HG03521 (cell line): Measurements from ENCODE around the gene CTIF.

Source experiments
- ATAC-seq: cut with Tn5 transposase; IDR thresholded peaks from one replicate; pipeline ENCODE4 v1.9.1; 2021; ENCODE audit warnings: mild to moderate bottlenecking, moderate library complexity; ENCODE audit not compliant: unreplicated experiment

Gene CTIF

DNA sequence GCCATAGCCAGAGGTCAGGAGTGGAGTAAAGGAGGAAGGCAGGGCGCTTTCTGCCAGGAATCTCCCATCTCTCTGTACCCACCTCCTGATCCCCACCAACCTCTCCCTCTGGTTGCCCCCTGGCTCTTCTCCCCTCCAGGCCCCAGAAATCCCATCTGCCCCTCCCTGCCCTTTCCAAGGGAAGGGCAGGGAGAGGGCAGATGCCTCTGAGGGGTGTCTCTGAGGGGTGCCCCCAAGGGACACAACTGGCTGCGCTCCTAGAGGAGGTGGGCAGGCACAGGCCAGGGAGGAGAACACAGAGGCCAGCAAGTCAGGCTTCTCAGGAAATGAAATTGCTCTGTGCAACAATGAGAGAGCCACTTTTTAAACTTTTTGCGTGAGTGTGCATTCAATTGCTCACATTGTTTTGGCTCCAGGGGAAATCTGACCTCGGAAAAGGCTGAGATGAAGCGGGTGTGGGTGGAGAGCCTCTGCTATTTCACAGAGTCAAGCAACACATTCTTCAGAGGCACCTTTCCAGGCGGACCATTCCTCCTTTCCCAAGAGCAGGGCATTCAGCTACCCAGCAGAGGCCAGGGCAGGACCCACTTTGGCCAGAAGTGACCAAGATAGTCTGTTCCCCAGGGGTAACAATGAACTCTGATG is 286.4 kb downstream of the CTIF start:
- no peak for ATAC-seq

DNA sequence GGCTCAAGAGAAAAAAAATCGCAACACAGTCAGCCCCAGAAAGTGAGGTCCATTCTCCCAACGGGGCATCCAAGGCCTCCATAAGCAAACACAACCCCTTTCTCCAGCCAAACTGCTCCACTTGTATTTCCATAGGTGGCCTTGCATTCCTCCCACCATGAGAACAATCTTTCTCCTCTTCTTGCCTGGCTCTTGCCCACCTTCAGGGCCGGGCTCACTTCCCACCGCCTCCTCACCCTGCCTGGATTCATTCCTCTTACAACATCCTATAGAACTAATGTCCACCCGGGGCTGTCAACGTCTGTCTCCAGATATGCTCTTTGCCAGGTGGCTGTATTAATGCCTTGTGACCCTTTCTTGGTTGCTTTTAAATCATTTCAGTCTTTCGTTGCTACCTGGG is 287.4 kb downstream of the CTIF start:
- no peak for ATAC-seq

- no peak for ATAC-seq
Observed at GRCh38 chr18:48826806-48827205, 288.0 kb downstream of the CTIF start.

DNA sequence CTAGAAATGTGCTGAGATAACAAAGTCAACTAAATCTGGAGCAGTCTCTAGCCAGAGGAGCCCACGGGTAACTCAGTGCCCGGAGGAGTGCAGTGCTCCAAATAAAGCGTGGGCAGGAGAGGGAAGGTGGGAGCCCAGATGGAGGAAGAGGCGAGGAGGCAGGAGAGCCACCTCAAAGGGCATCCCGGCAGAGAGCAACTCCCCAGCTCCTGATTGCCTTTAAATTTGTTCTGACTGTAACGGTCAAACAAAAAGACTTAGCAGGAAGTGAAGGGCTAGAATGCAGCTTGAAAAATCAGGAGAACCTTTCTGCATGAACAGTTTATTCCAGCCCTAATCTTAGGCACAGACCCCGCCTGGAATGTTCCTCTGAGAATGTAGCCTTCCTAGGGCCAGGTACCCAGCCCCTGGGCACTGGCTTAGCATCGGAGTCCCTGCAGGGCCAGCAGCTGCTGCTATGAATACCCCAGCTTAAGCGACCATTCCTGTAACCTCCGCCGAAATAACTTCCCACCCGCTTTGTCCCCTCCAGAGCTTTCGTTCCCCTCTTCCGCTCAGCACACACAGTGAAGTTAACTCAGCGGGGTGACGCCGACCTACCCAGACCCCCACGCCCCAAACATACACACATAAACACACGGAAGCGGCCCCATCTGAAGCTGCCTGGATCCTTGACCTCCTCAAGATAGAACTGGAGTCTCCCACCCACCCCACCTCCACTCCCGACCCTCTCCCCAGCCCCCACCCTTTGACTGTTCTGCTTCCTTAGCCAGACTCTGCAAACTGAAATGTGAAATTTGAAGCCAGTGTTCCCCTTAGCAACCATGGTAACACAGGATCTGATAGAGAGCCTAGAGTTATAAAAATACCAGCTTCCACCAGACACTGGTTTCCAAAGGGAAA is 288.7 kb downstream of the CTIF start:
- ATAC-seq: no peak

DNA sequence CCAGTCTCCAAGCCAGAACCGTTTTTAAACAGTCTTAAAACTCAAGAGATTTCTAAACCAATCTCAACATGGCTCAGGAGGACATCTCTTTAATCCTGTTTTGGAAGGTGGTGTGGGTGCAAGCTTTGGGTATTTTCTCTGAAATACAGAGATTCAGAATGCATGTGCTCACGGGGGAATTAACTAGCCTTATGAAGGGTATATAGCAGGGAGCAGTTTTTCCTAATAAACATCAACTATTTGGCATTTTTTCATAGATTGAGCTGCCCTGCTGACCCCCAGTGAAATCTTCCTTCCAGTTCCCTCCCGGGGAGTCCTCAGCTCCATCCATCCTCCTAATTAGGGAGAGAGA is 289.3 kb downstream of the CTIF start:
- no peak for ATAC-seq

DNA sequence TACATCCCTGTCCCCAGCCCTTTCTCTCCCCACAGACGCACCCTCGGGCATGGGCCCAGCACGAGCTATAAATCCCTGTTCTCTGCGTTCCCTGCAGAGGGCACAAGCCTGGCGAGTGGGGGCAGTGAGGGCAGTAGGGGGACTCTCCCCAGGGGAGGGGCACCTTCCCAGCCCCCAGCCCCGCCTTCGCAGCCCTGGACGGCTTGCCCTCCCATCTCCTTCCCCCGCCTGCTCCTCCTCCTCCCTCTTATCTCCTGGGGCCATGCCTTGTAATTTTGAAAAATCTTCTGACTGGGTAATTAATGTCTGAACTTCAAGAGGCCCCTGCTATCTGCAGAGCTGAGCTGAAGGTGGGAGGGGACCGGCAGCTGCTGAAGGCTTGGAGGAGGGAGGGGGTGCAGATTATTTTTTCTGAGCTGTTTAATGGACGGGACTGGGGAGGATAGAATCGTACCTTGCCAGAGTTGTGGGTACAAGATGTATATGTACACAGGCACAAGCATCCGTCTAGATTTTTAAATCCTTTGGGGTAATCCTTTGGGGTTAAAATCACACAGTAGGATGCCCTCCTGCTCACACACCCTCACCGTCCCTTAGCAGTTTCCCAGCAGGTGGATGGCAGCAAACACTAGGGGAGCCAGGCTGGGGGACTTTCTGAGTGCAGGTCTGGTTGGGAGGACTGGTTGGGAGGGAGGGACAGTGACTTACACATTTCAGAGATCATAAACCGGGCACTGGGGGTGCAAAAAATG is 290.0 kb downstream of the CTIF start:
- no peak for ATAC-seq

DNA sequence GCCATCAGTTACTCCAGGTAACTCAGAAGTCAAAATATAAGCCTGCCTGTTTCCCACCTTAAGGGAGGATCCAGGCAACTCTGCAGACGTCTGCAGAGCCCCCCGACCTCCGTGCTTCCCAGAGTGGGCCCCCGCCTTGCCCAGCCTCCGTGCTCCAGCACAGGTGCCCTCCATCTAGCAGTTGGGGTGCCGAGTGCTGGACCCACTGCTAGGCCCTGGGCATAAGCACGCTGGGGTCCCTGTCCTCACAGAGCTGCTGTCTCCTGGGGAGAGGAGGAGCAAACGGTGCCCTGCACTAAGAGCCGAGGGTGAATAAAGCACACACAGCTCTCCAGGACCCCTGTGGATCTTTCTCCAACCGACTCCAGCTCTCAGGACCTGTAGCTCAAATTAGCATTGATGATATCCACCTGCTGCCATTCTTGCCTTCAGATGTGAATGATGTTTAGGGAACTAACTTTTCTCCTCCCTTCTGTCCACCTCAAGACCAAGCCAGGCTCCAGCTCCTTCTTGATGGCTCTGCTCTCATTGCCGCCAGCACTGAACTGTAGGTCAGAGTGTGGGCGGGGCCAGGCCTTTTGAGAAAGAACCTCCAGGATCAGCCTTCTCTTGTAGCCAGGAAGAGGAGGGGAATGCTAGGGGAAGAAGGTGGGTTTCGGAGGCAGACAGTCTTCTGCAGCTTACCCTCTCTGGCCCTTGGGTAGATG is 290.8 kb downstream of the CTIF start:
- ATAC-seq: no peak

- no peak for ATAC-seq
Observed at GRCh38 chr18:48831113-48831759, 292.4 kb downstream of the CTIF start.

DNA sequence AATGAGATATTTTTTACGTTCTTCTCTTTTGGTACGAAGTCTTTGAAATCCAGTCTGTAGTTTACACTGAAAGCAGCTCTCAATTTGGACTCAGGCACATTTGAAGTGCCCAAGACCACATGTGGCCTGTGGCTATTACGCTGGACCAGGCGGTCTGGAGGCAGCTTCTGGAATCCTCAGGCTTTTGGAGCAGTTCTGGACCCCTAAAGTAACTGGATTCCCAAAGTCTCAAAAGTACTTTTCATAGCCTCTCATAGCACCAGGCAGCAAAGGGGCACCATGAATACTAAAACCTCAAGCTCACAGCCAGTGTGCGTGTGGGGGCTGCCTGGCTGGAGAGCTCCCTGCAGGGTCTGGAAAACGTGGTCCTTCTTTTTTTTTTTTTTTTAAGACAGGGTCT is 293.0 kb downstream of the CTIF start:
- ATAC-seq: no peak

DNA sequence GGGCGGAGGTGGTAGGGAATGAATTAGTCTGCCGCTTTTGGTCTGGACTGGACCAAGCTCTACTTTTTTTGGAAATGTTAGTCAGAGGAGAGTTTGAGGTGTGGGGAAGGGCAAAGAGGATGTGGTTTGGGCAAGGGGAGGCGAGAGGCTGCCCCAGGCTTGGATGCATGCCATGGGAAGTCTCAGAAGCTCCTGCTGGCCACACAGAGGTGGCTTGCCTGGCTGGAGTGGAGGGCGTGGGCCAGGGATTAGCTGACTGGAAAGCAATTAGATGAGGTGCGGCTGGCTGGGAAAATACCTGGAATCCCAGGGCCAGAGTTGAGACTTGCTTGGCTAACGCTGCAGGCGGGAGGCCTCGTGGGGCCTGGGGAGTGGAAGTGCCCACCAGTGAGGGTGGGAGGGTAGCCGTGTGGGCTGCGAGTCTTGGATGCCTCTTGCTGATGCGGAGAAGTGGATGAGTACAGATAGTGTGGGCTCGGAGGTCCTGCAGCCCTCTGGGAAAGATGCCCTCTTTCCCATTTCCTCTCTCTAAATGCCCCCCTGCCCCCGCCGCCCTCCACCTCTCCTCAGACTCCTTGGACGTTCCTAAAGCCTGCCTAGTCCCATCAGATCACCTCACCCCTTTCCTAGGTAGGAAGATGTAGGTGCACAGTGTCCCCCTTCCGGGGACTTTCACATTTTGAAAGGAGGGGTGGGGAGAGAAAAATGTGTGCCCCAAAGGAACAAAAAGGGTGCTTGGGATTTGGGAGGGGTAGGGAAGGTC is 294.3 kb downstream of the CTIF start:
- no peak for ATAC-seq

GRCh38 chr18:48833701-48834412 is 295.0 kb downstream of the CTIF start:
- peak; percentile 85 for ATAC-seq

- ATAC-seq: peak; percentile 46
Observed at GRCh38 chr18:48834413-48835031, 295.7 kb downstream of the CTIF start.

DNA sequence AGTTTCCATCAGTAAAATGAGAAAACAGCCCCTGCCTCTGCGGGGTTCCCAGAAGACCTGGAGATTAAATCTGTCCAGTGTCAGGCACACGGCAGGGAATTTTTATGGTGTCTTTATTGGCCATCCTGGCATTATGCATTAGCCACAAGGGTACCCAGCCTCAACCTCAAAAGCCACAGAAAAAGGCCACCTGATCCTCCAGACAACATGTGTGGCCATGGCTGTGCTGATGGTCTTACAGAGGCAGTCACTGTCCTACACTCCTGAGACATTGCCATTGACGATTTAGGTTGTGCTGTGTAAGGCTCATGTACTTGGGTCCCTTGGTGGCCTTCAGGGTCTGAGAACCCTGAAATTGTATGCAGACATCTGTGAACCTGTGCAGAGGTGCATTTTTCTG is 296.3 kb downstream of the CTIF start:
- no peak for ATAC-seq

GRCh38 chr18:48835745-48836170 is 296.9 kb downstream of the CTIF start:
- no peak for ATAC-seq

- ATAC-seq: no peak
Observed at GRCh38 chr18:48836231-48836805, 297.5 kb downstream of the CTIF start.

DNA sequence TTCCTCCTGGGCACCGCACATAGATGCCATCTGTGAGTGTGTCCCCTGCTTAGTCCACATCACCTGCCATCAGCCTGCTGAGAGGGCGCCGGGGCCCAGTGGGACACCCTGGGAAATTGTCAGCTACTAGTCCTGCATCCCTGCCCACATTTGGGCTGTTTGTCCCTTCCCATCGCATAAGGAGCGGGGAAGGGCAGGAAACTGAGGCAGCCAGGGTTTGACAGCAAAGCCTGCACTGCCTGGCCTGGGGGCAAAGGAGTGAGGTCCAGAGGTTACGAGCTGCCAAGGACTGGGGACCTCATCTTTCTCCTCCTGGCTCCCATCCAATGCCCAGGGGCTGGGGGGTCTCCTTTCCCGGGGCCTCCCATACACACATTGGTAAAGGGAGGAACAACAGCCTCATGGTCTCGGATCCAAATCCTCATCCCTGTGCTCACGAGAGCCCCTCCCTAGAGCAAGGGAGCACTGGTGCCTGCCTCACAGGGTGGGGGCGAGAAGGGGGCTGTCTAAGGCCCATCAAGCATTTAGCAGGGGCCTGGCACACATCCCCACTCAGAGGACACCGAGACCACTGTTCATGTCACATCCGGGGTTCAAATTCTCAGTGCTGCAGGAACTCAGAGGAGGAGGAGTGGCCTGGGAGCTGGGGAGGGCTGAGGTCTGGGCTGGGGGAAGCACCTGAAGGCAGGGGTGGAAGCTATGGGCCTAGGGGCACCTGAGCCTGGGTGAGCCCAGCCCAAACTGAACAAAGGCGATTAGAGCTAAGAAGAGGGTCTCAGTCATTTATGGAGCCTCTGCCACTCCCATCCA is 298.2 kb downstream of the CTIF start:
- ATAC-seq: no peak

DNA sequence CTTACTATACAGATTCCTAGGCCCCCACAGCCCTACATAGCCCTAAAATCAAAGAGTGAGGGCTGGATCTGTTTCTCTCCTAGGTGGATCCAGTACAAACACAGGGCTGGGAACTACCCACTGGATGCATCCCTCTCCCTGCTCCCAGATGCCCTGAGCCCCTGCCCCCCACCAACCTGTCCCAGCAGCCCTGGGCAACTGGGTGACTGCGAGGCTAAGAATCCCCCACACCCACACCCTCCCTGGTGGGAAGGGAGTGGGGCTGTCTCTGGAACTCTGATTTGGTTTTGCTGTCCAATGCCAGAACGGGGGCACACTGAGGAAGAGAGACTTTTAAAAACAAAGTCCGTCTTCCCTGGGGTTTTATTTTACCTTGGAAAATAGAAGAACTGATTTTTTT is 298.8 kb downstream of the CTIF start:
- ATAC-seq: no peak
